NCI-H446 (cell line): ENCODE data around the gene TMEM187.

Source experiments
- DNase-seq, 2 experiments: peaks; one replicate each; lab custom pipeline; 2025; lab: John Stamatoyannopoulos, UW

Gene TMEM187

GRCh38 chrX:153999359-154000037, 26.9 kb downstream of the TMEM187 start:
- no peak for DNase-seq

- no peak for DNase-seq
These were observed 27.5 kb downstream of the TMEM187 start for GRCh38 chrX:154000051-154000450.

GRCh38 chrX:154002215-154002719, 29.7 kb downstream of the TMEM187 start:
- DNase-seq, result peak in 1 of 2 experiments; percentile 3

GRCh38 chrX:154004315-154004714, 31.8 kb downstream of the TMEM187 start:
- no peak for DNase-seq

- DNase-seq, result no peak
These were observed 34.4 kb downstream of the TMEM187 start for GRCh38 chrX:154006947-154007346.

- no peak for DNase-seq
These were observed 36.0 kb downstream of the TMEM187 start for GRCh38 chrX:154008521-154008920.

GRCh38 chrX:154010330-154011087, 38.0 kb downstream of the TMEM187 start:
- DNase-seq, result no peak

- DNase-seq, result no peak
These were observed 39.1 kb downstream of the TMEM187 start for GRCh38 chrX:154011376-154012335.

GRCh38 chrX:154012336-154012991, 39.9 kb downstream of the TMEM187 start:
- no peak for DNase-seq

- DNase-seq, result no peak
These were observed 40.5 kb downstream of the TMEM187 start for GRCh38 chrX:154013001-154013421.

- DNase-seq, result peak in 1 of 2 experiments; percentile 26
These were observed 41.2 kb downstream of the TMEM187 start for GRCh38 chrX:154013614-154014360.

- no peak for DNase-seq
These were observed 42.2 kb downstream of the TMEM187 start for GRCh38 chrX:154014429-154015380.

GRCh38 chrX:154015581-154016264, 43.2 kb downstream of the TMEM187 start:
- DNase-seq, result no peak

- DNase-seq, result no peak
These were observed 44.0 kb downstream of the TMEM187 start for GRCh38 chrX:154016366-154017076.

- DNase-seq, result no peak
These were observed 45.4 kb downstream of the TMEM187 start for GRCh38 chrX:154017766-154018517.

- no peak for DNase-seq
These were observed 46.0 kb downstream of the TMEM187 start for GRCh38 chrX:154018518-154019060.

- no peak for DNase-seq
These were observed 46.6 kb downstream of the TMEM187 start for GRCh38 chrX:154019061-154019621.
